ENCODE results near the gene GPRC5A. TPM values are rescaled to one million over a fixed set of nuclear protein-coding genes. Genes with fewer than 3 reads are reported as not detected.

Gene GPRC5A
- total RNA-seq, 6 donors from 2014 or later = 194 to 890 (median 653) TPM

- 95 to 96% methylated on average over 6 of the region's 6 CpGs for WGBS, 2 donors
- H3K27ac ChIP-seq = no peak overlapping the region
- no peak for TF ChIP-seq POLR2AphosphoS5 (IDR thresholded peaks at IDR 0.05)
- TF ChIP-seq, protein P1, sequence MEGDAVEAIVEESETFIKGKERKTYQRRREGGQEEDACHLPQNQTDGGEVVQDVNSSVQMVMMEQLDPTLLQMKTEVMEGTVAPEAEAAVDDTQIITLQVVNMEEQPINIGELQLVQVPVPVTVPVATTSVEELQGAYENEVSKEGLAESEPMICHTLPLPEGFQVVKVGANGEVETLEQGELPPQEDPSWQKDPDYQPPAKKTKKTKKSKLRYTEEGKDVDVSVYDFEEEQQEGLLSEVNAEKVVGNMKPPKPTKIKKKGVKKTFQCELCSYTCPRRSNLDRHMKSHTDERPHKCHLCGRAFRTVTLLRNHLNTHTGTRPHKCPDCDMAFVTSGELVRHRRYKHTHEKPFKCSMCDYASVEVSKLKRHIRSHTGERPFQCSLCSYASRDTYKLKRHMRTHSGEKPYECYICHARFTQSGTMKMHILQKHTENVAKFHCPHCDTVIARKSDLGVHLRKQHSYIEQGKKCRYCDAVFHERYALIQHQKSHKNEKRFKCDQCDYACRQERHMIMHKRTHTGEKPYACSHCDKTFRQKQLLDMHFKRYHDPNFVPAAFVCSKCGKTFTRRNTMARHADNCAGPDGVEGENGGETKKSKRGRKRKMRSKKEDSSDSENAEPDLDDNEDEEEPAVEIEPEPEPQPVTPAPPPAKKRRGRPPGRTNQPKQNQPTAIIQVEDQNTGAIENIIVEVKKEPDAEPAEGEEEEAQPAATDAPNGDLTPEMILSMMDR (IDR thresholded peaks at IDR 0.05) = no peak
- no peak for TF ChIP-seq EP300 (IDR thresholded peaks at IDR 0.05)
- no peak for TF ChIP-seq POLR2A (IDR thresholded peaks at IDR 0.05)
- H3K27me3 ChIP-seq = no peaks in the 10 kb centered on the region
- DNase-seq (no peak), ATAC-seq (ENCODE audit: low FRiP score in 2 of 2) (peak in 1 of 2 donors; percentile 12)
- no peak overlapping the region for H3K4me3 ChIP-seq
- no peaks in the 10 kb centered on the region for H3K9me3 ChIP-seq
- H3K36me3 ChIP-seq = no peaks in the 10 kb centered on the region
- H3K4me1 ChIP-seq = no peaks in the 10 kb centered on the region
Measured at GRCh38 chr12:12954878-12955625, 63.7 kb downstream of the GPRC5A start.

- 74% methylated on average over 7 of the region's 7 CpGs for WGBS, 2 donors
- no peaks in the 10 kb centered on the region for H3K27me3 ChIP-seq
Measured at GRCh38 chr12:12958886-12959285, 67.5 kb downstream of the GPRC5A start.

GRCh38 chr12:12960639-12961209 is 69.4 kb downstream of the GPRC5A start:
- Histone ChIP-seq H3K4me3 (no peak overlapping the region), H3K4me1 (no peaks in the 10 kb centered on the region), H3K36me3 (no peaks in the 10 kb centered on the region), H3K27me3 (no peaks in the 10 kb centered on the region), H3K27ac (no peak overlapping the region), H3K9me3 (no peaks in the 10 kb centered on the region)
- TF ChIP-seq POLR2AphosphoS5 (IDR thresholded peaks at IDR 0.05) (no peak), EP300 (IDR thresholded peaks at IDR 0.05) (no peak), POLR2A (IDR thresholded peaks at IDR 0.05) (no peak)
- TF ChIP-seq, protein P1 (IDR thresholded peaks at IDR 0.05) = no peak
- DNase-seq (no peak), ATAC-seq (ENCODE audit: low FRiP score in 2 of 2) (no peak)
- WGBS, 2 donors = 81 to 94% methylated on average over 5 of the region's 5 CpGs

More at GRCh38 chr12:12958886-12959285, 67.5 kb downstream of the GPRC5A start:
- Histone ChIP-seq H3K9me3 (no peaks in the 10 kb centered on the region), H3K4me1 (no peaks in the 10 kb centered on the region), H3K36me3 (no peaks in the 10 kb centered on the region), H3K27ac (no peak overlapping the region), H3K4me3 (no peak overlapping the region)
- DNase-seq (no peak), ATAC-seq (ENCODE audit: low FRiP score in 2 of 2) (no peak)
- TF ChIP-seq, protein P1 (IDR thresholded peaks at IDR 0.05) = no peak
- TF ChIP-seq EP300 (IDR thresholded peaks at IDR 0.05) (no peak), POLR2A (IDR thresholded peaks at IDR 0.05) (no peak)

DNA sequence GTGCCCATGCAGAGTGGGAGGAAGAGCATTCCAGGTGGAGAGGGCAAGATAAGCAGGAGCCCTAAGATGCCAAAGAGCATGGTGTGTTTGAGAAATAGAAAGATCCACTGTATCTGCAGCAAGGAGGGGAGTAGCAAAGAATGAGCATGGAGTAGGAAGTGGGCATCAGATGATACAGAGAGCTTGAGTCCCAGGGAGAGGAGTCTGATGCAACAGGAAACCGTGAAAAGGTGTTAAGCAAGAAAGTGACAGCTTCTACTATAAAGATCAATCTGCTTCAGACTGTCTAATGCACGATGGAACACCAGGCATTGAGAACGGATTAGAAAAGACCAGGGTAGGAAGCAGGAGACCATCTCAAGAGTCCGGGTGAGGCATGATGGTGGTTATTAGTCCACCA is 72.9 kb downstream of the GPRC5A start:
- Histone ChIP-seq H3K4me1 (no peaks in the 10 kb centered on the region), H3K4me3 (no peak overlapping the region), H3K36me3 (peaks cover 0 to 10% (median 0%) of the 10 kb centered on the region in 4 donors), H3K27me3 (no peaks in the 10 kb centered on the region), H3K27ac (no peak overlapping the region), H3K9me3 (no peaks in the 10 kb centered on the region)
- no peak for ATAC-seq (ENCODE audit: low FRiP score in 2 of 2)
- DNase-seq = no peak
- WGBS, 2 donors = 71 to 84% methylated on average over 4 of the region's 4 CpGs
- TF ChIP-seq POLR2AphosphoS5 (IDR thresholded peaks at IDR 0.05) = no peak
- TF ChIP-seq, protein P1 (IDR thresholded peaks at IDR 0.05) = no peak
- no peak for TF ChIP-seq POLR2A (IDR thresholded peaks at IDR 0.05)
- no peak for TF ChIP-seq EP300 (IDR thresholded peaks at IDR 0.05)

Measured in upper lobe of left lung (tissue), 6 donors.